Measurements from ENCODE around the gene TMEM147. TPM values are rescaled to one million over a fixed set of nuclear protein-coding genes. Genes with fewer than 3 reads are reported as not detected.

Gene TMEM147
- total RNA-seq, 2 donors from 2014 or later = 49.6 to 114 TPM

- DNase-seq = no peak
- Histone ChIP-seq H3K27me3 (no peaks in the 10 kb centered on the region), H3K9ac (ENCODE audit: low read depth in 2 of 2, low read length in 2 of 2) (peak within 1 kb of the TSS in 1 of 2 donors; percentile 2)
Measured at GRCh38 chr19:35513628-35514281, 31.7 kb upstream of the TMEM147 start, which contains the start of gene DMKN. Gene DMKN, minus strand, starts transcription at chr19:35513649. Its CDS starts 174 bp downstream, at chr19:35513475.

GRCh38 chr19:35514282-35514809 is 31.1 kb upstream of the TMEM147 start:
- Histone ChIP-seq H3K9ac (ENCODE audit: low read depth in 2 of 2, low read length in 2 of 2) (peak overlapping the region in 1 of 2 donors; percentile 2), H3K4me3 (no peak overlapping the region), H3K9me3 (no peaks in the 10 kb centered on the region), H3K36me3 (no peaks in the 10 kb centered on the region), H3K27me3 (no peaks in the 10 kb centered on the region), H3K4me1 (no peaks in the 10 kb centered on the region), H3K27ac (no peak overlapping the region)
- no peak for TF ChIP-seq CTCF (IDR thresholded peaks at IDR 0.05)
- intact Hi-C loops (cut with DNase I) = no loop called here
- no peak for DNase-seq

More at GRCh38 chr19:35513628-35514281, 31.7 kb upstream of the TMEM147 start, which contains the start of gene DMKN:
- Histone ChIP-seq H3K4me3 (no peak within 1 kb of the TSS), H3K9me3 (no peaks in the 10 kb centered on the region), H3K36me3 (no peaks in the 10 kb centered on the region), H3K27ac (no peak within 1 kb of the TSS), H3K4me1 (no peaks in the 10 kb centered on the region)
- intact Hi-C loops (cut with DNase I) = no loop called here
- no peak for TF ChIP-seq CTCF (IDR thresholded peaks at IDR 0.05)

- H3K9ac ChIP-seq (ENCODE audit: low read depth in 2 of 2, low read length in 2 of 2) = no peak overlapping the region
- no peak for TF ChIP-seq CTCF (IDR thresholded peaks at IDR 0.05)
- no peaks in the 10 kb centered on the region for H3K9me3 ChIP-seq
- no peak for DNase-seq
- H3K27me3 ChIP-seq = no peaks in the 10 kb centered on the region
- no peak overlapping the region for H3K27ac ChIP-seq
- intact Hi-C loops (cut with DNase I) = no loop called here
- no peaks in the 10 kb centered on the region for H3K4me1 ChIP-seq
- no peaks in the 10 kb centered on the region for H3K36me3 ChIP-seq
- H3K4me3 ChIP-seq = no peak overlapping the region
Measured at GRCh38 chr19:35516310-35516709, 29.1 kb upstream of the TMEM147 start.

GRCh38 chr19:35517342-35517741 is 28.1 kb upstream of the TMEM147 start:
- Histone ChIP-seq H3K4me1 (no peaks in the 10 kb centered on the region), H3K9ac (ENCODE audit: low read depth in 2 of 2, low read length in 2 of 2) (no peak overlapping the region), H3K9me3 (no peaks in the 10 kb centered on the region), H3K27me3 (no peaks in the 10 kb centered on the region), H3K27ac (no peak overlapping the region), H3K36me3 (no peaks in the 10 kb centered on the region), H3K4me3 (no peak overlapping the region)
- intact Hi-C loops (cut with DNase I) = no loop called here
- no peak for TF ChIP-seq CTCF (IDR thresholded peaks at IDR 0.05)
- DNase-seq = no peak

GRCh38 chr19:35518313-35518712 is 27.1 kb upstream of the TMEM147 start:
- Histone ChIP-seq H3K27ac (no peak overlapping the region), H3K4me3 (no peak overlapping the region), H3K9ac (ENCODE audit: low read depth in 2 of 2, low read length in 2 of 2) (no peak overlapping the region), H3K4me1 (no peaks in the 10 kb centered on the region), H3K9me3 (no peaks in the 10 kb centered on the region), H3K36me3 (no peaks in the 10 kb centered on the region), H3K27me3 (no peaks in the 10 kb centered on the region)
- DNase-seq = no peak
- TF ChIP-seq CTCF (IDR thresholded peaks at IDR 0.05) = no peak
- intact Hi-C loops (cut with DNase I) = no loop called here
